ENCODE data around the gene SLC25A11.

The SLC25A11 gene

GRCh38 chr17:4895657-4896331 is 44.1 kb downstream of the SLC25A11 start:
- no peak for DNase-seq (ENCODE audit: low read depth, low spot score)

GRCh38 chr17:4895121-4895520 is 44.7 kb downstream of the SLC25A11 start:
- DNase-seq (ENCODE audit: low read depth, low spot score): no peak

DNA sequence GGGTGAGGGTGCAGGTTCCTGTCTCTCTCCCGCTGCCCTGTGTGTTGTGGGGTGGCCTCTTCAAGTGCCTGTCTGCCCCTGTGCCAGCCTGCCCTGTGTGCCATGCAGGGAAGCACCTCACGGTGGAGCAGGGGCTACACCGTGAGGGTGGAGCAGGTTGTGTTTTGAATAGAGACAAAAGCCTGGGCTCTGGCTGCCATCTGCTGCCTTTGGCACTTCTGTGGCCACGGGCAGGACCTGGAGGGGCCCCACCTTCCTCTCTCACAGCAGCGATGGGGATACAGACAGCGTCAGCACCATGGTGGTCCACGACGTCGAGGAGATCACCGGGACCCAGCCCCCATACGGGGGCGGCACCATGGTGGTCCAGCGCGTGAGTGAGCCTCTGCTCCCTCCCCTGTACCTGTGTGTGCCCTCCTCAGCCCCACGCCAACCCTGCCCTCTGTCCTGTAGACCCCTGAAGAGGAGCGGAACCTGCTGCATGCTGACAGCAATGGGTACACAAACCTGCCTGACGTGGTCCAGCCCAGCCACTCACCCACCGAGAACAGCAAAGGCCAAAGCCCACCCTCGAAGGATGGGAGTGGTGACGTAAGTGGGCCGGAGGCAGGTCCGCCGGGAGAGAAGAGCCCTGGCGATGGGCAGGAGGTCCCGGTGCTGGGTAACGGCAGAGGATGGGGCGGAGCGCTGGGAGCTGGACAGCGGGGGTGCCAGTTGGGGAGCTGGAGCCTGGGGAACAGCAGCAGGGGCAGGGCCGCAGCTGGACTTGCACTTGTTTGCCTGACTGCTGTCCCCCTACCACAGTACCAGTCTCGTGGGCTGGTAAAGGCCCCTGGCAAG is 45.9 kb downstream of the SLC25A11 start:
- DNase-seq (ENCODE audit: low read depth, low spot score): no peak

DNA sequence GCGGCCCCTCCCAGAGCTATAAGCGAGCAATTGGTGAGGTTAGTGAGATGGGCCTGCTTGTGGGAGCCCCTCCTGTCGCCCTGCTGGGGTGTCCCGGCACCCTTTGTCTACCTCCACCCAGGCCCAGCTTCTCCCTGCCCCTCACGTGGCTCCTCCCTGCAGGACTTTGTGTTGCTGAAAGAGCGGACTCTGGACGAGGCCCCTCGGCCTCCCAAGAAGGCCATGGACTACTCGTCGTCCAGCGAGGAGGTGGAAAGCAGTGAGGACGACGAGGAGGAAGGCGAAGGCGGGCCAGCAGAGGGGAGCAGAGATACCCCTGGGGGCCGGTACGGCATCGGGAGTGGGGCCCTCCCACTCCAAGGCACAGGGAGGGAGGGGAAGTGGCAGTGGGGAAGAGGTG is 46.6 kb downstream of the SLC25A11 start:
- no peak for DNase-seq (ENCODE audit: low read depth, low spot score)

- no peak for DNase-seq (ENCODE audit: low read depth, low spot score)
These were observed 47.2 kb downstream of the SLC25A11 start for GRCh38 chr17:4892499-4893221.

GRCh38 chr17:4891411-4892410 is 48.1 kb downstream of the SLC25A11 start:
- no peak for DNase-seq (ENCODE audit: low read depth, low spot score)

DNA sequence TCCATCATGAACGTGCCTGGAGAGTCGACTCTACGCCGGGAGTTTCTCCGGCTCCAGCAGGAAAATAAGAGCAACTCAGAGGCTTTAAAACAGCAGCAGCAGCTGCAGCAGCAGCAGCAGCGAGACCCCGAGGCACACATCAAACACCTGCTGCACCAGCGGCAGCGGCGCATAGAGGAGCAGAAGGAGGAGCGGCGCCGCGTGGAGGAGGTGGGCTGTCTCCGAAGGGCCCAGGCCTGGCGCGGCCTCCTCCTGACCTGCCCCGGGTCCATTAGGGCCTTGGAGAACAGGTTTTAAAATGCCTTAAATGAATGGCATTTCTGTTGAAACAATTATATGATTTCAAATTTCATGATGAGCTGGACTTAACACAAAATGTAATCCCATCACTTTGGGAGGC is 52.3 kb downstream of the SLC25A11 start:
- DNase-seq (ENCODE audit: low read depth, low spot score): no peak
